HepG2 (cell line): ENCODE data around the gene HOXA7. TPM values are rescaled to one million over a fixed set of nuclear protein-coding genes. Genes with fewer than 3 reads are reported as not detected.

ENCODE experiments used
- ATRX ChIP-seq: sonication (generic); formaldehyde crosslinking; IDR thresholded peaks from 2 replicates; pipeline ENCODE4 v1.4.0; 2020; ENCODE audit warnings: missing genetic modification reagents, borderline replicate concordance
- GTF3A ChIP-seq: sonication (generic); formaldehyde crosslinking; conservative IDR thresholded peaks from 2 replicates; pipeline ENCODE4 v1.4.0; 2020; ENCODE audit warnings: mild to moderate bottlenecking, missing genetic modification reagents
- HNF4G ChIP-seq, 2 experiments: sonication (generic) in 1 of 2; formaldehyde crosslinking in 1 of 2; IDR thresholded peaks; 2 replicates each; pipeline versions ENCODE4 v1.4.0 to v1.6.1; 2011 to 2020; ENCODE audit warnings: borderline replicate concordance in 2 of 2, low read depth in 2 of 2, mild to moderate bottlenecking in 2 of 2, low read length in 1 of 2, missing genetic modification reagents in 1 of 2, moderate library complexity in 1 of 2
- MED8 ChIP-seq: sonication (generic); formaldehyde crosslinking; IDR thresholded peaks from 2 replicates; pipeline ENCODE4 v1.8.1; 2023; ENCODE audit warnings: mild to moderate bottlenecking, missing genetic modification reagents; ENCODE audit not compliant: insufficient replicate concordance
- POGZ ChIP-seq: sonication (generic); formaldehyde crosslinking; IDR thresholded peaks from 2 replicates; pipeline ENCODE4 v1.4.0; 2020; ENCODE audit warnings: mild to moderate bottlenecking, missing genetic modification reagents
- REL ChIP-seq: sonication (generic); formaldehyde crosslinking; conservative IDR thresholded peaks from 2 replicates; pipeline ENCODE4 v1.8.0; 2022; ENCODE audit warnings: mild to moderate bottlenecking, missing genetic modification reagents, moderate library complexity
- SP140L ChIP-seq: sonication (generic); formaldehyde crosslinking; IDR thresholded peaks from 2 replicates; pipeline ENCODE4 v1.4.0; 2020; ENCODE audit warnings: missing genetic modification reagents, borderline replicate concordance
- SPEN ChIP-seq: sonication (generic); formaldehyde crosslinking; IDR thresholded peaks from 2 replicates; pipeline ENCODE4 v1.5.1; 2020; ENCODE audit warnings: low read depth, mild to moderate bottlenecking, missing genetic modification reagents
- TBX3 ChIP-seq: fragments of 450-650 bp; IDR thresholded peaks from 2 replicates; pipeline ENCODE4 v1.6.1; 2017; ENCODE audit warnings: antibody characterized with exemption, mild to moderate bottlenecking, inconsistent platforms, borderline replicate concordance
- ZC3H13 ChIP-seq: sonication (generic); formaldehyde crosslinking; IDR thresholded peaks from 2 replicates; pipeline ENCODE4 v1.8.1; 2023; ENCODE audit warnings: mild to moderate bottlenecking, missing genetic modification reagents, moderate library complexity
- ZC3H4 ChIP-seq: sonication (generic); formaldehyde crosslinking; IDR thresholded peaks from 2 replicates; pipeline ENCODE4 v1.4.0; 2020; ENCODE audit warnings: missing genetic modification reagents, borderline replicate concordance
- ZFP90 ChIP-seq: sonication (generic); formaldehyde crosslinking; IDR thresholded peaks from 2 replicates; pipeline ENCODE4 v1.8.0; 2022; ENCODE audit warnings: missing genetic modification reagents, mild to moderate bottlenecking, inconsistent platforms, borderline replicate concordance
- ZHX1 ChIP-seq: sonication (generic); formaldehyde crosslinking; IDR thresholded peaks from 2 replicates; pipeline ENCODE4 v1.8.1; 2022; ENCODE audit warnings: low read depth, mild to moderate bottlenecking, missing genetic modification reagents
- ZMYM2 ChIP-seq: sonication (generic); formaldehyde crosslinking; IDR thresholded peaks from 2 replicates; pipeline ENCODE4 v1.8.0; 2022; ENCODE audit warnings: mild to moderate bottlenecking, missing genetic modification reagents
- ZNF101 ChIP-seq: sonication (generic); formaldehyde crosslinking; IDR thresholded peaks from 2 replicates; pipeline ENCODE4 v1.4.0; 2020; ENCODE audit warnings: mild to moderate bottlenecking, low read depth, missing genetic modification reagents, borderline replicate concordance
- ZNF501 ChIP-seq: sonication (generic); formaldehyde crosslinking; IDR thresholded peaks from 2 replicates; pipeline ENCODE4 v1.5.1; 2020; ENCODE audit warnings: mild to moderate bottlenecking, moderate library complexity, missing genetic modification reagents
- ZNF556 ChIP-seq: sonication (generic); formaldehyde crosslinking; IDR thresholded peaks from 2 replicates; pipeline ENCODE4 v1.4.0; 2020; ENCODE audit warnings: mild to moderate bottlenecking, missing genetic modification reagents, borderline replicate concordance
- ZNF652 ChIP-seq: IDR thresholded peaks from 2 replicates; pipeline ENCODE4 v1.6.1; 2016; ENCODE audit warnings: low read depth, borderline replicate concordance
- ZNF749 ChIP-seq: sonication (generic); formaldehyde crosslinking; IDR thresholded peaks from 2 replicates; pipeline ENCODE4 v1.8.0; 2022; ENCODE audit warnings: mild to moderate bottlenecking, missing genetic modification reagents, moderate library complexity, borderline replicate concordance
- ZNF850 ChIP-seq: sonication (generic); formaldehyde crosslinking; conservative IDR thresholded peaks from 2 replicates; pipeline ENCODE4 v1.9.0; 2021; ENCODE audit warnings: mild to moderate bottlenecking, missing genetic modification reagents
- polyA plus RNA-seq, 8 experiments: library from polyadenylated mRNA; depleted of rRNA in 3 of 8; stranded (reverse) in 7 of 8; unstranded in 1 of 8; fragments of >200 nt; fragmentation: Illumina TruSeq in 4 of 8; extraction: Trizol in 4 of 8; gene quantifications; 2 replicates each; pipeline versions ENCODE4 v1.2.1 to v1.2.3, GENCODE V29; 2011 to 2016; ENCODE audit warnings: low read depth in 4 of 8, missing spikeins in 1 of 8, mixed read lengths in 1 of 8; ENCODE audit not compliant: insufficient read depth in 1 of 8
- total RNA-seq, 5 experiments: library from RNA; depleted of rRNA; stranded (reverse); fragments of >200 nt; fragmentation: Illumina TruSeq; extraction: Trizol; gene quantifications; 2 replicates each; pipeline ENCODE4 v1.2.3, GENCODE V29; 2016; ENCODE audit warnings: low read depth in 1 of 5
- TF ChIP-seq, protein P1 (sequence below): sonication (generic); formaldehyde crosslinking; IDR thresholded peaks from 2 replicates; pipeline ENCODE4 v1.4.0; 2020; ENCODE audit warnings: missing genetic modification reagents, borderline replicate concordance

Gene HOXA7
- total and polyA plus RNA-seq, 2 of the 13 experiments (the other 11 are each of a cell fraction or from before 2014, with no cell fraction given): 0.05 TPM; not detected in 1

GRCh38 chr7:27160546-27161213, 4.2 kb upstream of the HOXA7 start (continued):
- TF ChIP-seq ZFP90 (CRISPR knock-in tag): no peak; the same call in 1 of the 2 replicates
- no peak for TF ChIP-seq GTF3A (CRISPR knock-in tag)
- TF ChIP-seq ZC3H13 (CRISPR knock-in tag): no peak
- no peak for TF ChIP-seq ZC3H4
- TF ChIP-seq TBX3: no peak
- TF ChIP-seq POGZ: 0 out of 2 replicates have a peak, but pooled peaks have one; percentile 39
- TF ChIP-seq SP140L: no peak
- TF ChIP-seq ATRX: no peak
- TF ChIP-seq ZNF501 (CRISPR knock-in tag): peak; percentile 64; the same call in 1 of the 2 replicates
- TF ChIP-seq ZNF652: no peak
- 0 out of 2 replicates have a peak, but pooled peaks have one; percentile 39 for TF ChIP-seq ZHX1 (CRISPR knock-in tag)
- TF ChIP-seq ZNF749 (CRISPR knock-in tag): no peak
- TF ChIP-seq SPEN (CRISPR knock-in tag): no peak
- TF ChIP-seq HNF4G (IDR thresholded peaks at IDR 0.05; ENCODE audit: borderline replicate concordance, low read depth, low read length): no peak
- no peak for TF ChIP-seq HNF4G (CRISPR knock-in tag; IDR thresholded peaks at IDR 0.05; ENCODE audit: borderline replicate concordance, low read depth)
- TF ChIP-seq, protein P1, sequence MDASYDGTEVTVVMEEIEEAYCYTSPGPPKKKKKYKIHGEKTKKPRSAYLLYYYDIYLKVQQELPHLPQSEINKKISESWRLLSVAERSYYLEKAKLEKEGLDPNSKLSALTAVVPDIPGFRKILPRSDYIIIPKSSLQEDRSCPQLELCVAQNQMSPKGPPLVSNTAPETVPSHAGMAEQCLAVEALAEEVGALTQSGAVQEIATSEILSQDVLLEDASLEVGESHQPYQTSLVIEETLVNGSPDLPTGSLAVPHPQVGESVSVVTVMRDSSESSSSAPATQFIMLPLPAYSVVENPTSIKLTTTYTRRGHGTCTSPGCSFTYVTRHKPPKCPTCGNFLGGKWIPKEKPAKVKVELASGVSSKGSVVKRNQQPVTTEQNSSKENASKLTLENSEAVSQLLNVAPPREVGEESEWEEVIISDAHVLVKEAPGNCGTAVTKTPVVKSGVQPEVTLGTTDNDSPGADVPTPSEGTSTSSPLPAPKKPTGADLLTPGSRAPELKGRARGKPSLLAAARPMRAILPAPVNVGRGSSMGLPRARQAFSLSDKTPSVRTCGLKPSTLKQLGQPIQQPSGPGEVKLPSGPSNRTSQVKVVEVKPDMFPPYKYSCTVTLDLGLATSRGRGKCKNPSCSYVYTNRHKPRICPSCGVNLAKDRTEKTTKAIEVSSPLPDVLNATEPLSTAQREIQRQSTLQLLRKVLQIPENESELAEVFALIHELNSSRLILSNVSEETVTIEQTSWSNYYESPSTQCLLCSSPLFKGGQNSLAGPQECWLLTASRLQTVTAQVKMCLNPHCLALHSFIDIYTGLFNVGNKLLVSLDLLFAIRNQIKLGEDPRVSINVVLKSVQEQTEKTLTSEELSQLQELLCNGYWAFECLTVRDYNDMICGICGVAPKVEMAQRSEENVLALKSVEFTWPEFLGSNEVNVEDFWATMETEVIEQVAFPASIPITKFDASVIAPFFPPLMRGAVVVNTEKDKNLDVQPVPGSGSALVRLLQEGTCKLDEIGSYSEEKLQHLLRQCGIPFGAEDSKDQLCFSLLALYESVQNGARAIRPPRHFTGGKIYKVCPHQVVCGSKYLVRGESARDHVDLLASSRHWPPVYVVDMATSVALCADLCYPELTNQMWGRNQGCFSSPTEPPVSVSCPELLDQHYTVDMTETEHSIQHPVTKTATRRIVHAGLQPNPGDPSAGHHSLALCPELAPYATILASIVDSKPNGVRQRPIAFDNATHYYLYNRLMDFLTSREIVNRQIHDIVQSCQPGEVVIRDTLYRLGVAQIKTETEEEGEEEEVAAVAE (CRISPR knock-in tag): no peak
- TF ChIP-seq ZNF850 (CRISPR knock-in tag): no peak
- no peak for TF ChIP-seq REL (CRISPR knock-in tag)
- no peak for TF ChIP-seq ZNF101 (CRISPR knock-in tag)
- TF ChIP-seq MED8 (CRISPR knock-in tag): peak; percentile 42
- TF ChIP-seq ZMYM2 (CRISPR knock-in tag): no peak
- 0 out of 2 replicates have a peak, but pooled peaks have one; percentile 21 for TF ChIP-seq ZNF556
